Activated CD4-positive, alpha-beta T cell treated with anti-CD3 and anti-CD28 coated beads, Interleukin-2, Interleukin-4, amounts not matched to agents 100 ng/mL and 50 ng/mL, durations not matched to agents 16 hours and 8 hours (primary cell): Measurements from ENCODE around the gene KIF18B.

Source experiments
- DNase-seq: peaks from one replicate; pipeline ENCODE4 v3.0.0-alpha.2; 2020; ENCODE audit warnings: low spot score

Gene KIF18B

DNA sequence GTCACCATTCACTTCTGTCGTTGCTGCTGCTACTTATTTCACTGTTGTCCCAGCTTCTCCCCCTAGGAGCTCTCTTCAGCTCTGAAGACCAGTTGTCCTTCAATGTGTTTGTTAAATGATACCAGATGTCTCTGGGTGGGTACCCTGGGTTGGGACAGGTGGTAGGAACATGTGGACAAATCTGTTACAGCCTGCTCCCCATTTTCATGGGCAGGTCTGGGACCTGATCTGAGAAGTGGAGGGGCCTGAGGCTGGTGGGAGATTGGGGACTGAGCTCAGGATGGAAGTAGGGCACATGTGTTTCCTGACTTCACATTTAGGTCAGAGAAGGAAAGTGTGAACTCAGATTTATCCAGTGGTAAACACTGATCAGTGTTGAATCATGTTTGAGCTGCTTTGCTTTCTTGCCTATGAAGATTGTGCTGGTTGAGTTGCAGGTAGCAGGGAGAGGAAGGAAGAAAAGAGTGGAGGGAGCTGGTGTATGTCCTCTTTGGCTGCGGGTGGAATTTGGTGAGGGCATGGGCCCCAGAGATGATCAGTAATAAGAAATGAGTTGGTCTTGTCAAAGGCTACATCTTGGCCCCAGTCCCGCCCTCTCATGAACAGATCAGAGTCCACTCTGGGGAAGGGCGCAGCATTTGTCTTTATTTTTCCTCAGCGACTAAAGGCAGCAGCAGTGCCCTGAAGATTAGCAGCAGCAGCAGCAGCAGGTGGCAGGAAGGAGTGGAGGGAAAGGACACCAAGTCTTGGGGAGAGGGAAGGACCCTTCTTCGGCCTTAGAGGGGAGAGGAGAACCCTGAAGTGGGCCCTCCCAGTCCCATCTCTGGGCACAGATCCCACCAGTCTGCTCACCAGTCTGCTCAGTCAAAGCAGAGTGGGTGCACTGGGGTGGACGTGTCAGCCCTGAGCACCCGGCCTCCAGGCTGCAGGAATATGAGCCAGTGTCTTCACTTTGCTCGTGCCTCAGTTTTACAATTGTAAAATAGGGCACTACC, 42.3 kb downstream of the KIF18B start:
- no peak for DNase-seq

- no peak for DNase-seq
These were observed 43.3 kb downstream of the KIF18B start for GRCh38 chr17:44904001-44904984.

- DNase-seq = no peak
These were observed 44.4 kb downstream of the KIF18B start for GRCh38 chr17:44903012-44903685.

DNA sequence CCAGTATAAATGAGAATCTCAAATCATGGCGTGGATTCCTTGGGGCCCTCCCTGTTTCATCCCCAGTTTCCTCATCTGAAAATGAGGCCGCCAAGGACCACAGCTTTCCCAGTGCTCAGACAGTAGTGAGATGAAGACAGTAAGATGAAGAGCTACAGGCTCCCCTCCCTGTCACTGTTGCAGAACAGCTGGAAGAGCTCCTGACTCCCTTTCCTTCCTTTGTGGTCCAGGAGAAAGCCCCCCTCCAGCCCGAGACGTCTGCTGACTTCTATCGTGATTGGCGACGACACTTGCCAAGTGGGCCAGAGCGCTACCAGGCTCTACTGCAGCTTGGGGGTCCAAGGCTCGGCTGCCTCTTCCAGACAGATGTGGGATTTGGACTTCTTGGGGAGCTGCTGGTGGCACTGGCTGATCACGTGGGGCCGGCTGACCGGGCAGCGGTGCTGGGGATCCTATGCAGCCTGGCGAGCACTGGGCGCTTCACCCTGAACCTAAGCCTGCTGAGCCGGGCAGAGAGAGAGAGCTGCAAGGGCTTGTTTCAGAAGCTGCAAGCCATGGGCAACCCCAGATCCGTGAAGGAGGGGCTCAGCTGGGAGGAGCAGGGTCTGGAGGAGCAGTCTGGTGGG, 45.3 kb downstream of the KIF18B start:
- no peak for DNase-seq

DNA sequence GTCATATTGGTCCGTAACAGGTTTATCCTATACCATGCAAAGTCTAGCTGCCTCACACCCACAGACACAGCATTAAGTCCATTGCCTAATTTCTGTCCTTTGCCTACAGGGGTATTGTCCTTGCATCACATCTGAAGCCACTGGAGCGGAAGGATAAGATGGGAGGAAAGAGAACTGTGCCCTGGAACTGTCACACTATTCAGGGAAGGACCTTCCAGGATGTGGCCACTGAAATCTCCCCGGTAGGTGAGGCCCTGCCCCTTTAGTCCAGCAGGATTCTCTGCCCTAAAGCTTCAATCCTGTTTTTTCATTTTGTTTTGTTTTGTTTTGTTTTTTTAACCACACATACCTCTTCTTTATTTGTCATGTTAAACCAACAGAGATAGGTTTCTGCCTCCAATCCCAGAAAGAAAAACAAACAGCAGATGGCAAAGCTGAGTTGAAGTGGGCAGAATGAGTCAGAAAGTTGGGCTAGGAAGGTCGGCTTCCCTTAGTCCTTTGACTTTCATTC, 46.1 kb downstream of the KIF18B start:
- DNase-seq = no peak

DNA sequence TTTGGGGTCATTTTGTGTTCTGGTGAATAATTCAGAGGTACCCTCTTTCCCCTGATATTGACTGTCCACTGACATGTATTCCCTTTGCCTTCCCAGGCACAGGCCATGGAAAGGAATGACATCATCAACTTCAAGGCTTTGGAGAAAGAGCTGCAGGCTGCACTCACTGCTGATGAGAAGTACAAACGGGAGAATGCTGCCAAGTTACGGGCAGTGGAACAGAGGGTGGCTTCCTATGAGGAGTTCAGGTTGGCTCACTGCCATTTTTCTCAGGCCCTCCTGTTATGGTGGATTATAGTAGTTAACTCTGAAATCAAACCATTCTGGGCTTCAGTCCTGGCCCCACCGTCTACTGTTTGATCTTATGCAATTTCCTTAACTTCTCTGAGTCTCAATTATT, 46.7 kb downstream of the KIF18B start:
- DNase-seq = no peak

- DNase-seq = peak; percentile 91
These were observed 48.3 kb downstream of the KIF18B start, which contains the start of gene EFTUD2 for GRCh38 chr17:44899074-44899782. Gene EFTUD2, minus strand, starts transcription at chr17:44899445. Its CDS starts 4,924 bp downstream, at chr17:44894521.

DNA sequence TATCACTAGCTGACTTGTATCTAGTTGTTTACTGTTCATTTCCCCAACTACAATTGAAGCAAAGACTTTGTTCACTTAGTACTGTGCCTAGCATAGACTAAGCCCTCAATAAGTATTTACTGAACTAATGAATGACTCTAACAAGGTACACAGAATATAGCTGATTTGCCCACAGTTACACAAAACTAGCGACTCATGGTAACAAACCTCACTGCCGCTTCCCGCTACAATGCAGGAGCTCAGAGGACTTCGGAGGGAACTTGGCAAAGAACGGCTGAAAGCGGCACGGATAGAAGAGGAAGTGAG, 48.9 kb downstream of the KIF18B start:
- peak; percentile 23 for DNase-seq

DNA sequence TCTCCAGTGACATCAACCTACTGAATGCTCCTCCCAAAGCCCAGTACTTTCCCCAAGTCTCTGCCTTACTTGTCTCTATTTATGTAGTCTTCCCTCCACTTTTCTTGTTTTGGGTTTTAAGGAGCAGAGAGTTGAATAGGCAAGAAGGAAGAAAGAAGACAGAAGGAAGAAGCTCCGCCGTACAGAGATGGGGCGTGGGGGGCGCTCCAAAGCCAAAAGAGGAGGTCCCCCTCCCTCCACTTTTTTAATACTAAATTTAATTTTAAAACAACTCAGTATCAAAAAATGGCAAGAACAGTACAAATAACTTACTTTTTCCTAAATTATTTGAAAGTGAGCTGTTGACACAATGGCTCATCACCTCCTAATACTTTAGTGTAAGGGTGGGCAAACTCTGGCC, 52.9 kb downstream of the KIF18B start:
- no peak for DNase-seq

DNA sequence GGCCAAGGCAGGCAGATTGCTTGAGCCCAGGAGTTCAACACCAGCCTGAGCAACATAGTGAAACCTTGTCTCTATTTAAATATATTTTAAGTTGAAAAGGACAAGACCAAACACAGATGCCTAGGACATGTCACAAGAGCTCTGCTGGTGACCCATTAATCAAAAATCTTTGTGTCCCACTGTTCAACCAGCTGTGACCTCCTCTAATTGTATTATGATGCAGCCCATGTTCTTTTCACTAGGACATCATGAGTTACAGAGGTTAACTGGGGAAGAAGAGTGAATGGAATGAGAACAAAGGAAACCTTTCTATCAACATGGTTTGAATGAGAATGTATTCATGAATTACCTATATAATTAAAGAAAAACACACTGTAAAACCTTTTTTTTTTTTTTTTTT, 55.3 kb downstream of the KIF18B start:
- DNase-seq = no peak

GRCh38 chr17:44889003-44889402, 58.6 kb downstream of the KIF18B start:
- no peak for DNase-seq

DNA sequence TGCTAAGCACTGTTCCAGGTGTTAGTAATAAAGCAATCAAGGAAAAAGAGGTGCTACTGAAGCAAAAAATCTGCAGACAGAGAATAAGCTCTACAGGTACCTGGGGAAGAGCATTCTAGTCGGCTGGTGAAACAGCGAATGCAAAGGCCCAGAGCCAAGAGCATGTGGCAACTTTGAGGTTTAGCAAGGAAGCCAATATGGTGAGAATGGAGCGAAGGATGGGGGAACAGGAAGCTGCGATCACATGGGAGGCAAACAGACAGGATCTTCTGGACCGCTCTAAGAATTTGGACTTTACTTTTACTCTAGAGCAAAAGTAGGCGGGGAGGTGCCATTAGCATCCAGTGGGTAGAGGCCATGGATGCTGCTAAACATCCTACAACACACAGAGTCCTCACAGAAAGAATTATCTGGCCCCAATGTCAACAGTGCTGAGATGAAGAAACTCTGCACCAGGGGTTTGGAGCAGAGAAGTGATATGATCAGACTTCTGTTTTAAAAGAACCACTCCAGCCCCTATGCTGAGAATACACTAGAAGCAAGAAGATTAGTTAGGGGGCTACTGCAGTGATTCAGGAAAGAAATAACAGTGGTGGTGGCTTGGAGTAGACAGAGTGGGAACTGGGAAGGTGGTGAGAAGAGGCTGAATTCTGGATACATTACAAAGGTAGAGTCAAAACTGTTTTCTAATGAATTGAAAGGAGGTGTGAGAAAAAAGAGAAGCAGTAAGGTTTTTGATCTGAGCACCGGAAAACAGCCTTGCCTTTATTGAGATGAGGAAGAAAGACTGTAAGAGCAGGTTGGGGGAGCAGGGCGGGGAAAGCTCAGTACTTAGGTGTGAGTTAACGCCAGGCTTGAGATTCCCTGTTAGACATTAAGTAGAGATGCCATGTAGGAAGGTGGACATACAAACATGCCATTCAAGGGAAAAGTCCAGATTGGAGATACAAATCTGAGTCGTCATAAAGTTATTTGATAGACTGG, 59.3 kb downstream of the KIF18B start:
- DNase-seq = peak; percentile 26

GRCh38 chr17:44887016-44887415, 60.6 kb downstream of the KIF18B start:
- DNase-seq = no peak

- DNase-seq = no peak
These were observed 62.6 kb downstream of the KIF18B start for GRCh38 chr17:44884941-44885340.

- DNase-seq = no peak
These were observed 66.4 kb downstream of the KIF18B start for GRCh38 chr17:44881145-44881544.

- no peak for DNase-seq
These were observed 67.5 kb downstream of the KIF18B start for GRCh38 chr17:44880062-44880461.

GRCh38 chr17:44879376-44879775, 68.2 kb downstream of the KIF18B start:
- DNase-seq = no peak

- peak; percentile 22 for DNase-seq
These were observed 68.8 kb downstream of the KIF18B start for GRCh38 chr17:44878627-44879221.

DNA sequence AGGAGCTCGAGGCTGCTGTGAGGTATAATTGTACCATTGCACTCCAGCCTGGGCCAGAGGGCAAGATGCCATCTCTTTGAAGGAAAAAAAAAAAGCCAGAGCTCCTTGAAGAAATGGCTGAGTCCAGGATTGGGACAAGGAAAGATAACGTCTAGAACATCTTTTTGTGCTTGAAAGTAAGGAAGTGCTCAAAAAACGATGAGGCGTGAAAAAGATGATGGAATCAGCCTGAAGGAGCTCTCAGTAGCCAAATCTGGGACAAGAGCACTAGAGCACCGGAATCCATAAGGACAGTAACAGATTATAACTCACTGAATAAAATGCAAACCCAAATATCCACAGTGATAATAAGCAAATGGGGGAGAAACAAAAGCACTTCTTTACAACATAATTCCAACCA, 70.5 kb downstream of the KIF18B start:
- DNase-seq = no peak
